KBM-7 (cell line): ENCODE measurements around the gene ABCC3.

ENCODE experiments used
- DNase-seq: peaks from one replicate; pipeline ENCODE4 v3.0.0-alpha.2; 2015
- in situ Hi-C: fragments of 300-500 bp; cut with MboI; formaldehyde crosslinking; loops from 2 replicates; pipeline ENCODE4 v1.14.3; 2020; ENCODE audit warnings: low sequenced_read_pairs, low pct_unique_long_range_greater_than_20kb, mixed read lengths

ABCC3 gene

GRCh38 chr17:50634224-50634914 is at the start of gene ABCC3:
TSS of gene ABCC3 (plus strand) at chr17:50634881. CDS start at chr17:50634937, 56 bp downstream.
- in situ Hi-C loops = no loop called here
- no peak for DNase-seq

- in situ Hi-C loops = no loop called here
- no peak for DNase-seq
Observed at GRCh38 chr17:50585346-50585745, 49.3 kb upstream of the ABCC3 start.

- no peak for DNase-seq
- in situ Hi-C loops = no loop called here
Observed at GRCh38 chr17:50585891-50586290, 48.8 kb upstream of the ABCC3 start.

GRCh38 chr17:50586421-50587247 is 48.0 kb upstream of the ABCC3 start:
- DNase-seq = no peak

GRCh38 chr17:50587571-50587970 is 47.1 kb upstream of the ABCC3 start:
- in situ Hi-C loops = no loop called here
- DNase-seq = no peak

More at GRCh38 chr17:50586421-50587247, 48.0 kb upstream of the ABCC3 start:
- in situ Hi-C loops = no loop called here

GRCh38 chr17:50588391-50589049 is 46.2 kb upstream of the ABCC3 start:
- no peak for DNase-seq
- in situ Hi-C loops = no loop called here

- in situ Hi-C loops = no loop called here
Observed at GRCh38 chr17:50589095-50589705, 45.5 kb upstream of the ABCC3 start.

GRCh38 chr17:50590946-50591737 is 43.5 kb upstream of the ABCC3 start:
- no peak for DNase-seq
- in situ Hi-C loops = no loop called here

More at GRCh38 chr17:50589095-50589705, 45.5 kb upstream of the ABCC3 start:
- DNase-seq = no peak

GRCh38 chr17:50593321-50593720 is 41.4 kb upstream of the ABCC3 start:
- in situ Hi-C loops = no loop called here
- no peak for DNase-seq

GRCh38 chr17:50594128-50594823 is 40.4 kb upstream of the ABCC3 start:
- DNase-seq = no peak
- in situ Hi-C loops = no loop called here

- in situ Hi-C loops = no loop called here
- no peak for DNase-seq
Observed at GRCh38 chr17:50594892-50595291, 39.8 kb upstream of the ABCC3 start.

GRCh38 chr17:50596191-50597037 is 38.3 kb upstream of the ABCC3 start:
- DNase-seq = no peak
- in situ Hi-C loops = no loop called here

GRCh38 chr17:50598487-50598886 is 36.2 kb upstream of the ABCC3 start:
- in situ Hi-C loops = no loop called here

GRCh38 chr17:50599606-50600005 is 35.1 kb upstream of the ABCC3 start:
- no peak for DNase-seq
- in situ Hi-C loops = no loop called here

More at GRCh38 chr17:50598487-50598886, 36.2 kb upstream of the ABCC3 start:
- DNase-seq = no peak

- no peak for DNase-seq
- in situ Hi-C loops = no loop called here
Observed at GRCh38 chr17:50601823-50602375, 32.8 kb upstream of the ABCC3 start.

GRCh38 chr17:50602836-50603235 is 31.8 kb upstream of the ABCC3 start:
- in situ Hi-C loops = no loop called here
- no peak for DNase-seq

- in situ Hi-C loops = no loop called here
Observed at GRCh38 chr17:50603340-50603739, 31.3 kb upstream of the ABCC3 start.

More at GRCh38 chr17:50603340-50603739, 31.3 kb upstream of the ABCC3 start:
- DNase-seq = no peak
